ENCODE results near the gene ELOVL3.

GRCh38 chr10:102196893-102197292, 29.2 kb upstream of the ELOVL3 start:
- TF ChIP-seq REST (IDR thresholded peaks at IDR 0.05; ENCODE audit: insufficient read depth in 1 of 2, low read depth in 2 of 2, low read length in 2 of 2) (no peak), TAF1 (IDR thresholded peaks at IDR 0.05; ENCODE audit: borderline replicate concordance, insufficient read depth, low read length) (no peak), POLR2AphosphoS5 (IDR thresholded peaks at IDR 0.05; ENCODE audit: low read depth, low read length) (no peak), SIN3A (IDR thresholded peaks at IDR 0.05; ENCODE audit: borderline replicate concordance, insufficient read depth, low read length) (no peak)
